Gastroesophageal sphincter (tissue), 3 donors: ENCODE results near the gene NR1H2.

Source experiments
- CTCF ChIP-seq, 4 experiments: fragments of 200-600 bp in 2 of 4; fragments of 450-650 bp in 2 of 4; sonication (generic) in 1 of 4; IDR thresholded peaks; one replicate each; pipeline ENCODE4 v1.5.1; 2017 to 2019; ENCODE audit warnings: antibody characterized with exemption in 4 of 4, mild to moderate bottlenecking in 2 of 4, moderate library complexity in 2 of 4
- POLR2A ChIP-seq, 2 donors: fragments of 450-650 bp; IDR thresholded peaks; one replicate each; pipeline ENCODE4 v1.6.1; 2017; ENCODE audit warnings: antibody characterized with exemption in 2 of 2, mild to moderate bottlenecking in 2 of 2, moderate library complexity in 1 of 2
- POLR2AphosphoS5 ChIP-seq: sonication (generic); formaldehyde crosslinking; IDR thresholded peaks from one replicate; pipeline ENCODE4 v1.6.1; 2017; ENCODE audit warnings: antibody characterized with exemption

GRCh38 chr19:50415661-50416033 is 39.4 kb downstream of the NR1H2 start:
- TF ChIP-seq POLR2AphosphoS5 = no peak
- no peak for TF ChIP-seq CTCF (IDR thresholded peaks at IDR 0.05)
- no peak for TF ChIP-seq POLR2A (IDR thresholded peaks at IDR 0.05)
